ENCODE results near the gene TNFRSF14.

Gene TNFRSF14

DNA sequence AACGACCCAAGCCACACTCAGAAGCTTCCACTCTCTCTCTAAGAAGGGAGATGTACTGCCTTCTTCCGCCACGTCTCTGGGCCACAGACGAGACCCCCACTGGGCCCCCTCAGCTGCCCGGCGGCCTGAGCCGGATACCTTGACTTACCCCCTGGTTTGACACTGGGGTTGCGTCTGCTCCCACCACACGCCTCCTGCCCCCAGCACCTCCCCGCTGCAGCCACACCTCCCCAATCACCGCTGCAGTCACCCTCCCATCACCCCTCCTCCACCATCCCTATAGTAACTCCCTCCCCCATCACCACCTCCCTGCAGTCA lies 40.4 kb upstream of the TNFRSF14 start:
- Histone ChIP-seq H3K9me3 (ENCODE audit: control insufficient read depth, low read length) (no peaks in the 10 kb centered on the region), H3K36me3 (ENCODE audit: control insufficient read depth, insufficient read depth, low read length, severe bottlenecking) (peaks cover 80% of the 10 kb centered on the region), H3K4me1 (ENCODE audit: control insufficient read depth, insufficient read depth, low read length) (no peaks in the 10 kb centered on the region)

DNA sequence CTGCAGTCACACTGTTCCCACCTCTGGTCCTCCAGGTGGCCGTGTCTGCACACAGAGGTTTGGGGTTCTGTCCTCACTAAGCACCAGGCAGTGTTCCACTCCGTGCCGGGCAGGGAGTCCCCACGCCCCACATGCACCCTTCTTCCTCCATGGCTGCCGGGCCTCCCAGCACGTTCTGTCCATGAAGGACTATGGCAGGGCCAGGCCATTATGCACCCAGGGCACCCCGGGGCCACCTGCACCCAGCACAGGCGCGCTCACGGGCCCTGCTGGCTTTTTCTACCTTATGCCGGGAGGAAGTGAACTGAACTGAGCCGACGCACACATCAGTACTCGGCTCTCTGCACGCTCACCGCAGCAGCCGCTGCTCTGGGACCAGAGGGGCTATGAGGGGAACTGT lies 40.0 kb upstream of the TNFRSF14 start:
- peaks cover 82% of the 10 kb centered on the region for H3K36me3 ChIP-seq (ENCODE audit: control insufficient read depth, insufficient read depth, low read length, severe bottlenecking)
- H3K9ac ChIP-seq (ENCODE audit: low read length) = no peak overlapping the region
- no peak for DNase-seq (ENCODE audit: low read depth)

More for the DNA sequence above, 40.4 kb upstream of the TNFRSF14 start:
- Histone ChIP-seq H3K4me3 (ENCODE audit: low read length) (no peak overlapping the region), H3K9ac (ENCODE audit: low read length) (no peak overlapping the region), H3K27me3 (replicated peaks; ENCODE audit: control insufficient read depth, insufficient read depth, low read length) (no peaks in the 10 kb centered on the region)
- DNase-seq (ENCODE audit: low read depth) = no peak

DNA sequence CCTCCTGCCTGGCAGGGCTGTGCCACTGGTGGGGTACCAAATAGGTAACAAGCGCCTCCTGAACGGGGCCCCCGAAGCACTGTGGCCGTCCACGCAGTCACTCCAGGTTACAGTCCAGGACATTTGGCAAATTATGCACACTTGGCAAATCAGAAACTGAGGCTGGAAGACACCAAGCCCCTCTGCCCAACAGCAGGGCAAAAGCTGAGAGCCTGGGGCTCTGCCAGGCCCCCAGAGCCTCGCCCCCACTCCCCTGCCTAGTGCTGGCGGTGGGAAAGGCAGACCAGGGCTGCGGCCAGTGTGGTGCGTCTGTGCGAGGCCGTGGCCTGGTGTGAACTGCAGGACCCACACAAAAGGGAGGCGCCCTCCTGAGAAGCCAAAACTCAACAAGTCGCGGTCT lies 39.2 kb upstream of the TNFRSF14 start:
- H3K9ac ChIP-seq (ENCODE audit: low read length) = no peak overlapping the region
- no peaks in the 10 kb centered on the region for H3K9me3 ChIP-seq (ENCODE audit: control insufficient read depth, low read length)
- no peaks in the 10 kb centered on the region for H3K27me3 ChIP-seq (replicated peaks; ENCODE audit: control insufficient read depth, insufficient read depth, low read length)
- DNase-seq (ENCODE audit: low read depth) = no peak
- H3K4me1 ChIP-seq (ENCODE audit: control insufficient read depth, insufficient read depth, low read length) = no peaks in the 10 kb centered on the region
- no peak overlapping the region for H3K4me3 ChIP-seq (ENCODE audit: low read length)
- H3K36me3 ChIP-seq (ENCODE audit: control insufficient read depth, insufficient read depth, low read length, severe bottlenecking) = peaks cover 78% of the 10 kb centered on the region

More for the DNA sequence above, 40.0 kb upstream of the TNFRSF14 start:
- no peak overlapping the region for H3K4me3 ChIP-seq (ENCODE audit: low read length)
- no peaks in the 10 kb centered on the region for H3K4me1 ChIP-seq (ENCODE audit: control insufficient read depth, insufficient read depth, low read length)
- no peaks in the 10 kb centered on the region for H3K9me3 ChIP-seq (ENCODE audit: control insufficient read depth, low read length)
- H3K27me3 ChIP-seq (replicated peaks; ENCODE audit: control insufficient read depth, insufficient read depth, low read length) = no peaks in the 10 kb centered on the region

DNA sequence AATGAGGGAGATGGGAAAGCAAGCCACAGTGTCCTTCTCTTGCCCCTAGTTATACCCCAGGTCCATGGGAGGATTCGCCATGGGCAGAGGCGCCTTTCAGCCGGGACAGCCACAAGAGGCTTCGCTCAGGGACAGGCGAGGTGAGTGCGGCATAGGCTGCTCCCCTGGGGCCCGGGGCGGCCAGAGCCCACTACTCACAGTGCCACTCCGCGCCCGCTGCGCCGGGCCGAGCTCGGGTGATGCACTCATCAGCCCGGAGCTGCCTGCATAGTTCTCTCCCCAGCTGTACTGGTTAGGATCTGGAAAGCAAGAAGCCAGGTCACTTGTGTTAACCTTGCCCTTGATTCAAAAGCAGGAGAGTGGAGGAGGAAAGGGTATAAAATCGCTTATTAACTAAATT lies 38.2 kb upstream of the TNFRSF14 start:
- DNase-seq (ENCODE audit: low read depth) = no peak
- peaks cover 68% of the 10 kb centered on the region for H3K36me3 ChIP-seq (ENCODE audit: control insufficient read depth, insufficient read depth, low read length, severe bottlenecking)
- no peaks in the 10 kb centered on the region for H3K4me1 ChIP-seq (ENCODE audit: control insufficient read depth, insufficient read depth, low read length)
- H3K4me3 ChIP-seq (ENCODE audit: low read length) = no peak overlapping the region
- H3K9me3 ChIP-seq (ENCODE audit: control insufficient read depth, low read length) = no peaks in the 10 kb centered on the region
- no peak overlapping the region for H3K9ac ChIP-seq (ENCODE audit: low read length)
- H3K27me3 ChIP-seq (replicated peaks; ENCODE audit: control insufficient read depth, insufficient read depth, low read length) = no peaks in the 10 kb centered on the region

DNA sequence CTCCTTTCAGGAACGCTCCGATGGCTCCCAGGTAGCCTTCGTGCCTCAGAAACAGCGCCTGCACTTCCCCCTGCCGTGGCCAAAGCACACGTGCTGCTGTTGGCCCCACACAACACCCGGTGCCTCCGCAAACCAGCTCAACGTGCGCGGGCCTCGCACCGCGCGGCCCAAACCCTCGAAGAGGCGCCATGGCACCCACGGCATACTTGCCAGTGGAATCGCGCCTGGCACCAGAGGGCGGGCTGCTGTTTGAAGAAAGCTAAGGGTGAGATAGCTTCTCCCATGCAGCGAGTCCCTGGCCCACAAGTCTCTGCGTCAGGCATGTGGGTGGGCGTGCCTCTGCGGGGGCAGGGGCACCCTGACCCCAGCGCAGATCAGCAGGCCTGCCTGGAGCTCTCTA lies 37.6 kb upstream of the TNFRSF14 start:
- no peak overlapping the region for H3K9ac ChIP-seq (ENCODE audit: low read length)
- peaks cover 62% of the 10 kb centered on the region for H3K36me3 ChIP-seq (ENCODE audit: control insufficient read depth, insufficient read depth, low read length, severe bottlenecking)

DNA sequence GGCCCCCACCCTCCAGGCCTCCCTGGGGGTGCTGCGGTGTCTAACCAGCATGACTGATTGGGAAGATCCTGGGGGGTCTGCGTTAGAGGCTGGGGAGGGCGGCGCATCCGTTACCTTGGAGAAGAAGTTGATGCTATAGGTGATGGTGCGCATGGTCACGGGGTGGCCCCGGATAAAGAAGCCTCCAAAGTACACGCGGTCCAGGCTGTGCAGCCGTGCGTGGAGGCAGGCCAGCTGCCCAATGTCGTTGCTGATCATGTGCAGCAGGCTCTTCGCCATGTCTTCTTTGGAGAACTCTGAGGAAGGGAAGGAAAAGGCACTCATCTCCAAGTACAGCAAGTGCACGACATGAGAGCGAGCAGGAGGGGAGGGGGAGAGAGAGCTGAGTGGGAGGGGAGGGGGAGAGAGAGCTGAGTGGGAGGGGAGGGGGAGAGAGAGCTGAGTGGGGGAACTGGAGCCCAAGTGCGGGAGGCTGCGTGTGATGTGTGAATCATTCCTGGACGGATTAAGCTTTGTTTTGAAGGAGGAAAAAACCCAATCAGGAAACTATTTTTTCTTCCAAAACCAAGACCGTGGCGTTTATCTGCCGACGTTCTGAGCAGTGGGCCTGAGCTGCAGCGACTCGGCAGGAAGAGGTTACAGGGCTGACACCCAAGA lies 37.0 kb upstream of the TNFRSF14 start:
- H3K4me1 ChIP-seq (ENCODE audit: control insufficient read depth, insufficient read depth, low read length) = no peaks in the 10 kb centered on the region
- no peaks in the 10 kb centered on the region for H3K9me3 ChIP-seq (ENCODE audit: control insufficient read depth, low read length)
- H3K36me3 ChIP-seq (ENCODE audit: control insufficient read depth, insufficient read depth, low read length, severe bottlenecking) = peaks cover 56% of the 10 kb centered on the region
- H3K27me3 ChIP-seq (replicated peaks; ENCODE audit: control insufficient read depth, insufficient read depth, low read length) = no peaks in the 10 kb centered on the region
- H3K9ac ChIP-seq (ENCODE audit: low read length) = no peak overlapping the region
- no peak overlapping the region for H3K4me3 ChIP-seq (ENCODE audit: low read length)
- DNase-seq (ENCODE audit: low read depth) = no peak

More for the DNA sequence above, 37.6 kb upstream of the TNFRSF14 start:
- DNase-seq (ENCODE audit: low read depth) = no peak
- Histone ChIP-seq H3K27me3 (replicated peaks; ENCODE audit: control insufficient read depth, insufficient read depth, low read length) (no peaks in the 10 kb centered on the region), H3K9me3 (ENCODE audit: control insufficient read depth, low read length) (no peaks in the 10 kb centered on the region), H3K4me1 (ENCODE audit: control insufficient read depth, insufficient read depth, low read length) (no peaks in the 10 kb centered on the region), H3K4me3 (ENCODE audit: low read length) (no peak overlapping the region)

DNA sequence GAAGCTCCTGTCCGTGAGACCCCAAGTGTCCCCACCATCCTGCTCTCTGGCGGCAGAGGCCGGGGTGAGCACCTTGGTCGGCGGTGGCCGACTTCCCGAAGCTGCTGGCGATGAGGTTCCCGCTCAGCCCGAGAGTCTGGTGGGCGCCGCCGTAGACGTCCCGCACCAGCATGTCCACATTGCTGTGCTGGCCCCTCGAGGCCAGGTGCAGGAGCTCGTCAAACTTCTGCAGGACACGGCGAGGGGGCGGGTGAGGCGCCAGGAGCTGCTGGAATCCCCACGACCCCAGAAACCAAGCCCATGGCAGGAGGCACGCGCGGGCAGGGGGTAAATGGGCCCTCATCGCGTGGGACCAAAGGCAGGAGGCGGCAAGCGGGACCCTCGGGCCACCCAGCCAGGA lies 36.4 kb upstream of the TNFRSF14 start:
- H3K36me3 ChIP-seq (ENCODE audit: control insufficient read depth, insufficient read depth, low read length, severe bottlenecking) = peaks cover 55% of the 10 kb centered on the region

DNA sequence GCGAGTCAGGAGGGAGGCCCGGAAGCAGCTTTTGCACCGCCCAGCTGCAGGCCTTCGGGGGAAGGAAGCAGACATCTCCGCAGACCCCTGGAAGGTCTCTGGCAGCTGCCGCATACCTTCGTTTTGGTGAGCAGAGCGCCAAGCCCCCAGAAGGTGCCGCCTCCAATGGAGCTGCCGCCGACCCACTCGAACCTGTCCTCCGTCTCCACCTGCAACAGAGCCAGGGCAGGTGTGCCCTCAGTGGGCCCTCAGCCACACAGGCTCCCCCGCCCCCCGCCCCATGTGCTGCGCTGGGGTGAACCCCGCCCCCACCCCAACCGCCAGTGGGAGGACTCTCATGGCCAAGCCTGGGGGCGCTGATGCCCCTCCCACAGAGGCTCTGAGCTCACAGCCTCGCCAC lies 36.0 kb upstream of the TNFRSF14 start:
- H3K36me3 ChIP-seq (ENCODE audit: control insufficient read depth, insufficient read depth, low read length, severe bottlenecking) = peaks cover 51% of the 10 kb centered on the region

More for the DNA sequence above, 36.4 kb upstream of the TNFRSF14 start:
- Histone ChIP-seq H3K27me3 (replicated peaks; ENCODE audit: control insufficient read depth, insufficient read depth, low read length) (no peaks in the 10 kb centered on the region), H3K9ac (ENCODE audit: low read length) (no peak overlapping the region), H3K9me3 (ENCODE audit: control insufficient read depth, low read length) (no peaks in the 10 kb centered on the region), H3K4me3 (ENCODE audit: low read length) (no peak overlapping the region), H3K4me1 (ENCODE audit: control insufficient read depth, insufficient read depth, low read length) (peaks cover 4% of the 10 kb centered on the region)
- DNase-seq (ENCODE audit: low read depth) = no peak

DNA sequence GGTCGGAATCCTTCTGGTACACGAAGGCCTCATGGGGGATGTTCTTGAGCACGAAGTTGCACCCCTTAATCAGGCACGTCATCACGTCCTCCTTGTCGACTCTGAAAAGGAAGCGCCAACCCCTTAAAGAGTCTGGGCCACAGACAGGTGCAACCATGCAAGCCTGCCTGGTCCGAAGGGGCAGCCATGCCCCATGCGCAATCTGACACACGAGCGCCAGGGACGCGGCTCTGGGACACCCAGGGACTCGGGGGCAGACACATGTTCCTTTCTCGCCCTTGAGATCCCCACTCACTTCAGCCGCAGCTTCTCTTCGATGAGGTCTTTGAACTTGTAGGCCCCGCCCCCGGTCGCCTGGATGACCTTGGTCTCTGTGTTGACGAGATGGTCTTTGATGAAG lies 35.4 kb upstream of the TNFRSF14 start:
- Histone ChIP-seq H3K4me3 (ENCODE audit: low read length) (no peak overlapping the region), H3K9ac (ENCODE audit: low read length) (no peak overlapping the region), H3K27me3 (replicated peaks; ENCODE audit: control insufficient read depth, insufficient read depth, low read length) (no peaks in the 10 kb centered on the region), H3K9me3 (ENCODE audit: control insufficient read depth, low read length) (no peaks in the 10 kb centered on the region), H3K36me3 (ENCODE audit: control insufficient read depth, insufficient read depth, low read length, severe bottlenecking) (peaks cover 50% of the 10 kb centered on the region), H3K4me1 (ENCODE audit: control insufficient read depth, insufficient read depth, low read length) (peaks cover 11% of the 10 kb centered on the region)
- DNase-seq (ENCODE audit: low read depth) = no peak

More for the DNA sequence above, 36.0 kb upstream of the TNFRSF14 start:
- Histone ChIP-seq H3K27me3 (replicated peaks; ENCODE audit: control insufficient read depth, insufficient read depth, low read length) (no peaks in the 10 kb centered on the region), H3K9me3 (ENCODE audit: control insufficient read depth, low read length) (no peaks in the 10 kb centered on the region), H3K4me1 (ENCODE audit: control insufficient read depth, insufficient read depth, low read length) (peaks cover 8% of the 10 kb centered on the region), H3K9ac (ENCODE audit: low read length) (no peak overlapping the region), H3K4me3 (ENCODE audit: low read length) (no peak overlapping the region)
- DNase-seq (ENCODE audit: low read depth) = no peak

DNA sequence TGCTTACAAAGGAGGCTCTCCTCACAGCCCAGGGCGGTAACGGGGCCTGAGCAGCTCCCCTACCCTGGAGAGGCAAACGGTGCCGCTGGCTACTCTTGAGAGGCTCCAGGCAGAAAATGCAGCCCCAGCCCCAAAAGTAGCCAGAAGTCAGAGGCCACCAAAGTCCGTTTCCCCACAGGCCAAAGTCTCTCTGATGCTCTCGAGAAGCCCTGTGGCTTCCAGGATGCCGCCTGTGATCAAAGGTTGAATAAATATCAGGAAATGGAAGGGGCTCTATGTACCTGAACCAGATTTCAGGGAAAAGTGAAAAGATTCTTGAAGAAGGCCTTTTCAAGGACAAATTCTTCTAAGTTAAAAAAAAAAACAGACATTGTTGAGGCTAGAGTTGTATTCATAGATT lies 33.9 kb upstream of the TNFRSF14 start:
- no peak for DNase-seq (ENCODE audit: low read depth)
- peaks cover 41% of the 10 kb centered on the region for H3K36me3 ChIP-seq (ENCODE audit: control insufficient read depth, insufficient read depth, low read length, severe bottlenecking)
- H3K4me1 ChIP-seq (ENCODE audit: control insufficient read depth, insufficient read depth, low read length) = peaks cover 18% of the 10 kb centered on the region
- H3K4me3 ChIP-seq (ENCODE audit: low read length) = no peak overlapping the region
- no peak overlapping the region for H3K9ac ChIP-seq (ENCODE audit: low read length)
- H3K9me3 ChIP-seq (ENCODE audit: control insufficient read depth, low read length) = no peaks in the 10 kb centered on the region
- H3K27me3 ChIP-seq (replicated peaks; ENCODE audit: control insufficient read depth, insufficient read depth, low read length) = no peaks in the 10 kb centered on the region

DNA sequence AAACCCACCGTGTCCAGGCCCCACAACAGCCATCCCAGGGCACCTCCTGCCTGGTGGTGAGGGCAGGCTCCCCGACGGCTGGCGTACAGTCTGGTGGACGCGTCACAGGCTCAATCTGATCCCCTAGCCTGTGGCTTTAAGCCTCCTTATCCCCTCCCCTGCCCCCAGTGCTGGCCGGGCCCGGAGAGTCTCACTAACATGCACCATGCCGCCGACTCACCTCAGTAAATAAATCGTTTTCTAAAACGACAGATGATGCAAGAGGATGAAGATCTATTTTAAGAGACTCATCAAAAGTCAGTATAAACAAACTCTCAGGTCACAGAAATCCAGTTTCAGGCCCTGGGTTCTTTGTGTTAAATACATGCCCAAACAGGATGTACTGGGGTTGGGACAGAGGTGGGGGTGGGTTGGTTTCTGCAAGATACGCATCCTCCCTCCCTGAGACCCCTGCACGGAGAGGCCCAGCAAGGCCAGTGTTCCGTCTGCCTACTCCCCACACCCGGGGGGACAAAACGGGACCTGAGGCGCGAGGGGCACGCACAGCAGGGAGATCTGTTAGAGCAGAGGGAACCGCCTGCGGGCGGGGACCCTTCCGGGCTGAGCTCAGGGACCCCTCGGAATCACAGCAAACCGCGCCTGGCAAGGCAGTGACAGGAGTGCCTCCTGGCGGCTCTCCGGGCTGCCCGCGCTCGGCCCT lies 32.8 kb upstream of the TNFRSF14 start:
- peaks cover 30% of the 10 kb centered on the region for H3K36me3 ChIP-seq (ENCODE audit: control insufficient read depth, insufficient read depth, low read length, severe bottlenecking)
- no peaks in the 10 kb centered on the region for H3K9me3 ChIP-seq (ENCODE audit: control insufficient read depth, low read length)
- H3K4me3 ChIP-seq (ENCODE audit: low read length) = no peak overlapping the region
- peak; percentile 23 for DNase-seq (ENCODE audit: low read depth)
- H3K9ac ChIP-seq (ENCODE audit: low read length) = no peak overlapping the region
- peaks cover 5% of the 10 kb centered on the region for H3K27me3 ChIP-seq (replicated peaks; ENCODE audit: control insufficient read depth, insufficient read depth, low read length)
- H3K4me1 ChIP-seq (ENCODE audit: control insufficient read depth, insufficient read depth, low read length) = peaks cover 23% of the 10 kb centered on the region

Measured in adipocyte (in vitro differentiated cells).